Esophagus muscularis mucosa (tissue), 4 donors: ENCODE results near the gene ARID5B. TPM values are rescaled to one million over a fixed set of nuclear protein-coding genes. Genes with fewer than 3 reads are reported as not detected.

ENCODE experiments used
- DNase-seq: peaks from one replicate; pipeline ENCODE4 v3.0.0-alpha.2; 2017; ENCODE audit errors: extremely low spot score
- H3K27ac ChIP-seq, 4 donors: fragments of 200-600 bp; sonication (generic); replicated peaks in 1 of 4; 1 replicate in 3 of 4; 2 replicates in 1 of 4; pipeline ENCODE4 v1.5.1; 2016 to 2019; ENCODE audit warnings: mild to moderate bottlenecking in 1 of 4
- H3K27me3 ChIP-seq, 4 donors: fragments of 200-600 bp; sonication (generic); one replicate each; pipeline versions ENCODE4 v1.5.1 to v1.6.0; 2016 to 2019
- H3K36me3 ChIP-seq, 4 donors: fragments of 200-600 bp; sonication (generic); one replicate each; pipeline ENCODE4 v1.5.1; 2016 to 2019
- H3K4me1 ChIP-seq, 4 donors: fragments of 200-600 bp; sonication (generic); one replicate each; pipeline ENCODE4 v1.5.1; 2016 to 2019
- H3K4me3 ChIP-seq, 4 donors: fragments of 200-600 bp; sonication (generic); 1 replicate in 2 of 4; 2 replicates in 2 of 4; pipeline ENCODE4 v1.5.1; 2016 to 2019; ENCODE audit warnings: mild to moderate bottlenecking in 4 of 4, moderate library complexity in 1 of 4
- H3K9me3 ChIP-seq, 4 donors: fragments of 200-600 bp; sonication (generic); 1 replicate in 3 of 4; 2 replicates in 1 of 4; pipeline ENCODE4 v1.5.1; 2016 to 2019
- CTCF ChIP-seq, 3 experiments: fragments of 200-600 bp in 2 of 3; fragments of 450-650 bp in 1 of 3; sonication (generic) in 2 of 3; IDR thresholded peaks; one replicate each; pipeline ENCODE4 v1.5.1; 2017 to 2019; ENCODE audit warnings: antibody characterized with exemption in 3 of 3, mild to moderate bottlenecking in 2 of 3, moderate library complexity in 1 of 3
- EP300 ChIP-seq: sonication (generic); formaldehyde crosslinking; IDR thresholded peaks from one replicate; pipeline ENCODE4 v1.6.1; 2017; ENCODE audit warnings: antibody characterized with exemption
- POLR2A ChIP-seq: fragments of 450-650 bp; IDR thresholded peaks from one replicate; pipeline ENCODE4 v1.6.1; 2017; ENCODE audit warnings: antibody characterized with exemption, moderate library complexity, mild to moderate bottlenecking, low read depth
- POLR2AphosphoS5 ChIP-seq, 2 donors: sonication (generic); formaldehyde crosslinking; IDR thresholded peaks; one replicate each; pipeline ENCODE4 v1.6.1; 2017; ENCODE audit warnings: antibody characterized with exemption in 2 of 2
- WGBS: methylation state at CpG from one replicate; pipeline ENCODE4 v1.1.5; 2018; 5-methylcytosine and 5-hydroxymethylcytosine counted together
- intact Hi-C: fragments of 100-400 bp; cut with DNase I; formaldehyde crosslinking; loops from one replicate; pipeline ENCODE4 v1.15.1; 2023
- total RNA-seq, 4 donors: library from RNA; depleted of rRNA; stranded (reverse); fragments of >200 nt; gene quantifications; one replicate each; pipeline versions ENCODE4 v1.1.0 to v1.2.1, GENCODE V29; 2016

ARID5B gene
- total RNA-seq, 4 donors from 2014 or later: 33.6 to 150 (median 64.9) TPM

GRCh38 chr10:62121187-62121530 lies 219.7 kb downstream of the ARID5B start:
- WGBS: 83% methylated on average over 1 of the region's 1 CpG
- Histone ChIP-seq H3K9me3 (peaks cover 0 to 8% (median 0%) of the 10 kb centered on the region in 4 donors), H3K36me3 (no peaks in the 10 kb centered on the region), H3K4me1 (no peaks in the 10 kb centered on the region), H3K27me3 (no peaks in the 10 kb centered on the region), H3K27ac (no peak overlapping the region), H3K4me3 (no peak overlapping the region)
- intact Hi-C loops: no loop called here
- DNase-seq: no peak
- TF ChIP-seq CTCF (IDR thresholded peaks at IDR 0.05): no peak
- no peak for TF ChIP-seq POLR2AphosphoS5 (IDR thresholded peaks at IDR 0.05)
- TF ChIP-seq POLR2A: no peak
- no peak for TF ChIP-seq EP300

- no peaks in the 10 kb centered on the region for H3K36me3 ChIP-seq
- TF ChIP-seq POLR2AphosphoS5 (IDR thresholded peaks at IDR 0.05) (no peak), POLR2A (no peak), CTCF (IDR thresholded peaks at IDR 0.05) (no peak)
- 92% methylated on average over 2 of the region's 2 CpGs for WGBS
- intact Hi-C loops: no loop called here
- no peak for DNase-seq
- H3K9me3 ChIP-seq: peaks cover 0 to 3% (median 0%) of the 10 kb centered on the region in 4 donors
- H3K27me3 ChIP-seq: no peaks in the 10 kb centered on the region
- H3K4me1 ChIP-seq: no peaks in the 10 kb centered on the region
- no peak overlapping the region for H3K4me3 ChIP-seq
- no peak overlapping the region for H3K27ac ChIP-seq
Observed at GRCh38 chr10:62127975-62128374, 226.5 kb downstream of the ARID5B start.

GRCh38 chr10:62130948-62131347 lies 229.4 kb downstream of the ARID5B start:
- no peak overlapping the region for H3K4me3 ChIP-seq
- whole genome bisulfite sequencing: 64% methylated on average over 3 of the region's 3 CpGs
- no peak for TF ChIP-seq CTCF (IDR thresholded peaks at IDR 0.05)
- no peak for TF ChIP-seq POLR2A
- TF ChIP-seq EP300: no peak
- peak; percentile 12 to 40 for TF ChIP-seq POLR2AphosphoS5 (IDR thresholded peaks at IDR 0.05)
- no peaks in the 10 kb centered on the region for H3K36me3 ChIP-seq
- DNase-seq: no peak
- H3K4me1 ChIP-seq: no peaks in the 10 kb centered on the region
- H3K27me3 ChIP-seq: no peaks in the 10 kb centered on the region
- H3K9me3 ChIP-seq: no peaks in the 10 kb centered on the region
- H3K27ac ChIP-seq: no peak overlapping the region
- intact Hi-C loops: no loop called here

GRCh38 chr10:62131724-62132123 lies 230.2 kb downstream of the ARID5B start:
- Histone ChIP-seq H3K36me3 (no peaks in the 10 kb centered on the region), H3K27me3 (no peaks in the 10 kb centered on the region), H3K27ac (no peak overlapping the region), H3K4me3 (no peak overlapping the region), H3K9me3 (no peaks in the 10 kb centered on the region), H3K4me1 (no peaks in the 10 kb centered on the region)
- 98% methylated on average over 3 of the region's 4 CpGs for WGBS
- TF ChIP-seq POLR2AphosphoS5 (IDR thresholded peaks at IDR 0.05) (no peak), CTCF (IDR thresholded peaks at IDR 0.05) (no peak), EP300 (no peak), POLR2A (no peak)
- DNase-seq: no peak
- intact Hi-C loops: no loop called here

- H3K27ac ChIP-seq: no peak overlapping the region
- no peak overlapping the region for H3K4me3 ChIP-seq
- DNase-seq: no peak
- intact Hi-C loops: no loop called here
- no peaks in the 10 kb centered on the region for H3K4me1 ChIP-seq
- H3K9me3 ChIP-seq: no peaks in the 10 kb centered on the region
- TF ChIP-seq CTCF (IDR thresholded peaks at IDR 0.05): no peak
- TF ChIP-seq POLR2A: no peak
- TF ChIP-seq EP300: no peak
- TF ChIP-seq POLR2AphosphoS5 (IDR thresholded peaks at IDR 0.05): no peak
- no peaks in the 10 kb centered on the region for H3K27me3 ChIP-seq
- no peaks in the 10 kb centered on the region for H3K36me3 ChIP-seq
Observed at GRCh38 chr10:62133618-62134017, 232.1 kb downstream of the ARID5B start.
